Keratinocyte (primary cell): ENCODE measurements around the gene B4GALT3. TPM values are rescaled to one million over a fixed set of nuclear protein-coding genes. Genes with fewer than 3 reads are reported as not detected.

Experiments used
- DNase-seq: peaks from one replicate; pipeline ENCODE4 v3.0.0-alpha.2; 2011; ENCODE audit warnings: low read depth, missing footprints, low spot score
- FAIRE-seq: peaks from 2 replicates; lab custom pipeline; 2011; peaks lifted over from hg19 to GRCh38; lab: Jason Lieb, UNC
- H2AFZ ChIP-seq: 2 replicates; pipeline ENCODE4 v1.6.0; 2012; ENCODE audit warnings: low read length, control low read depth, inconsistent platforms; ENCODE audit not compliant: control insufficient read depth
- H3K27ac ChIP-seq: 2 replicates; pipeline ENCODE4 v1.5.1; 2011; ENCODE audit warnings: low read length; ENCODE audit not compliant: control insufficient read depth, insufficient read depth
- H3K27me3 ChIP-seq: 3 replicates; pipeline ENCODE4 v1.6.0; 2011; ENCODE audit warnings: low read length; ENCODE audit not compliant: control insufficient read depth, insufficient read depth; ENCODE audit errors: extremely low read depth
- H3K36me3 ChIP-seq, 2 experiments: 2 replicates in 1 of 2; 3 replicates in 1 of 2; pipeline ENCODE4 v1.5.1; 2011; ENCODE audit warnings: low read length in 2 of 2, mild to moderate bottlenecking in 1 of 2; ENCODE audit not compliant: control insufficient read depth in 2 of 2, insufficient read depth in 2 of 2; ENCODE audit errors: extremely low read depth in 1 of 2
- H3K4me1 ChIP-seq: 3 replicates; pipeline ENCODE4 v1.5.1; 2011; ENCODE audit warnings: low read length; ENCODE audit not compliant: control insufficient read depth, insufficient read depth; ENCODE audit errors: extremely low read depth
- H3K4me2 ChIP-seq: 3 replicates; pipeline ENCODE4 v1.6.0; 2011; ENCODE audit warnings: low read depth, low read length; ENCODE audit not compliant: control insufficient read depth, insufficient read depth; ENCODE audit errors: extremely low read depth
- H3K4me3 ChIP-seq, 3 experiments: fragments of 200-600 bp in 1 of 3; sonication (generic) in 1 of 3; 2 replicates in 2 of 3; 3 replicates in 1 of 3; pipeline ENCODE4 v1.5.1; 2011 to 2016; ENCODE audit warnings: low read length in 3 of 3, mild to moderate bottlenecking in 3 of 3, control low read depth in 2 of 3, inconsistent platforms in 1 of 3, low read depth in 1 of 3, mixed read lengths in 1 of 3, mixed run types in 1 of 3, moderate library complexity in 1 of 3; ENCODE audit not compliant: control insufficient read depth in 2 of 3, insufficient read depth in 2 of 3; ENCODE audit errors: extremely low read depth in 1 of 3
- H3K79me2 ChIP-seq: 2 replicates; pipeline ENCODE4 v1.6.0; 2012; ENCODE audit warnings: low read length; ENCODE audit not compliant: control insufficient read depth, insufficient read depth
- H3K9ac ChIP-seq: 3 replicates; pipeline ENCODE4 v1.6.0; 2011; ENCODE audit warnings: low read length; ENCODE audit not compliant: control insufficient read depth, insufficient read depth; ENCODE audit errors: extremely low read depth
- H3K9me1 ChIP-seq: 3 replicates; pipeline ENCODE4 v1.6.0; 2011; ENCODE audit warnings: low read length; ENCODE audit not compliant: control insufficient read depth, insufficient read depth; ENCODE audit errors: extremely low read depth
- H3K9me3 ChIP-seq: 2 replicates; pipeline ENCODE4 v1.5.1; 2012; ENCODE audit warnings: low read depth, low read length; ENCODE audit not compliant: control insufficient read depth
- H4K20me1 ChIP-seq: 3 replicates; pipeline ENCODE4 v1.6.0; 2011; ENCODE audit warnings: low read length; ENCODE audit not compliant: control insufficient read depth, insufficient read depth; ENCODE audit errors: extremely low read depth
- CTCF ChIP-seq, 3 experiments: IDR thresholded peaks in 1 of 3; conservative IDR thresholded peaks in 1 of 3; optimal IDR thresholded peaks in 1 of 3; 2 replicates in 2 of 3; 3 replicates in 1 of 3; pipeline versions ENCODE3 to v1.5.1; 2011; ENCODE audit warnings: low read length in 3 of 3, mild to moderate bottlenecking in 3 of 3, moderate library complexity in 2 of 3, control low read depth in 1 of 3, inconsistent platforms in 1 of 3; ENCODE audit not compliant: insufficient read depth in 2 of 3; ENCODE audit errors: extremely low read depth in 1 of 3
- EZH2 ChIP-seq: IDR thresholded peaks from one replicate; pipeline ENCODE4 v1.6.1; 2012; ENCODE audit warnings: inconsistent platforms, mild to moderate bottlenecking, low read length, moderate library complexity
- dilution Hi-C: fragments of 300-500 bp; cut with MboI; formaldehyde crosslinking; loops from one replicate; pipeline ENCODE4 v1.7.0; 2020; ENCODE audit warnings: low sequenced_read_pairs; ENCODE audit not compliant: extremely low pct_ligation_motif_present
- polyA plus RNA-seq, 5 experiments: library from polyadenylated mRNA; depleted of rRNA in 3 of 5; stranded (reverse) in 3 of 5; stranded (forward) in 1 of 5; unstranded in 1 of 5; fragments of >200 nt; gene quantifications; 1 replicate in 1 of 5; 2 replicates in 3 of 5; 3 replicates in 1 of 5; pipeline versions ENCODE4 v1.2.1 to v1.2.3, GENCODE V29; 2011 to 2012; ENCODE audit warnings: missing spikeins in 2 of 5, low read depth in 1 of 5, low replicate concordance in 1 of 5

B4GALT3 gene
- polyA plus RNA-seq, 1 donor (not counting 4 experiments of a cell fraction or from before 2014, with no cell fraction given) = 19.1 TPM

- Histone ChIP-seq H4K20me1 (no peaks in the 10 kb centered on the region), H3K4me1 (peaks cover 26% of the 10 kb centered on the region), H3K27ac (peak overlapping the region; percentile 92), H3K36me3 (peaks cover 10 to 19% of the 10 kb centered on the region in 2 experiments), H3K4me3 (peak overlapping the region in 2 of 3 experiments; percentile 93), H3K9ac (peak overlapping the region; percentile 95), H3K79me2 (peaks cover 16% of the 10 kb centered on the region), H3K9me1 (no peaks in the 10 kb centered on the region), H3K9me3 (no peaks in the 10 kb centered on the region), H3K27me3 (no peaks in the 10 kb centered on the region), H2AFZ (peak overlapping the region; percentile 86), H3K4me2 (peak overlapping the region; percentile 99)
- TF ChIP-seq EZH2 (no peak), CTCF (optimal IDR thresholded peaks at IDR 0.05 in 1 of 3, IDR thresholded peaks at IDR 0.05 in 1 of 3, conservative IDR thresholded peaks at IDR 0.05 in 1 of 3; ENCODE audit: extremely low read depth in 1 of 3, insufficient read depth in 2 of 3, low read length in 3 of 3) (no peak)
- dilution Hi-C loops = no loop called here
- DNase-seq (no peak), FAIRE-seq (no peak)
Measured at GRCh38 chr1:161177936-161178244, 583 bp upstream of the B4GALT3 start.

- H3K36me3 ChIP-seq = peaks cover 16 to 23% of the 10 kb centered on the region in 2 experiments
- H3K27me3 ChIP-seq = no peaks in the 10 kb centered on the region
- H3K27ac ChIP-seq = peak overlapping the region; percentile 92
- H4K20me1 ChIP-seq = no peaks in the 10 kb centered on the region
- H3K4me3 ChIP-seq = peak overlapping the region; percentile 87 to 93 (median 93)
- H3K79me2 ChIP-seq = peaks cover 16% of the 10 kb centered on the region
- peak overlapping the region; percentile 99 for H3K4me2 ChIP-seq
- H3K4me1 ChIP-seq = peaks cover 13% of the 10 kb centered on the region
- FAIRE-seq = no peak
- dilution Hi-C loops = no loop called here
- no peak for TF ChIP-seq CTCF (optimal IDR thresholded peaks at IDR 0.05 in 1 of 3, IDR thresholded peaks at IDR 0.05 in 1 of 3, conservative IDR thresholded peaks at IDR 0.05 in 1 of 3; ENCODE audit: extremely low read depth in 1 of 3, insufficient read depth in 2 of 3, low read length in 3 of 3)
- no peak for TF ChIP-seq EZH2
- H3K9ac ChIP-seq = peak overlapping the region; percentile 95
- H3K9me3 ChIP-seq = no peaks in the 10 kb centered on the region
- no peak for DNase-seq
- H2AFZ ChIP-seq = peak overlapping the region; percentile 100
- H3K9me1 ChIP-seq = no peaks in the 10 kb centered on the region
Measured at GRCh38 chr1:161176468-161177111, 717 bp downstream of the B4GALT3 start.
